MM.1S (cell line): ENCODE measurements around the gene SLC13A5.

Experiments
- DNase-seq: peaks from one replicate; pipeline ENCODE4 v3.0.0-alpha.2; 2015
- H2AFZ ChIP-seq: fragments of 300-600 bp; sonication (generic); 2 replicates; pipeline ENCODE4 v1.6.0; 2016; ENCODE audit warnings: antibody characterized with exemption, low read length
- H3F3A ChIP-seq: fragments of 300-600 bp; sonication (generic); 2 replicates; pipeline ENCODE4 v1.6.1; 2016; ENCODE audit warnings: mild to moderate bottlenecking, antibody characterized with exemption, low read length, moderate library complexity, mixed read lengths; ENCODE audit not compliant: insufficient read depth
- H3K27ac ChIP-seq: fragments of 300-600 bp; sonication (generic); 2 replicates; pipeline ENCODE4 v1.5.1; 2016; ENCODE audit warnings: mild to moderate bottlenecking, low read length
- H3K27me3 ChIP-seq: fragments of 300-600 bp; sonication (generic); replicated peaks from 2 replicates; pipeline ENCODE4 v1.6.0; 2016; ENCODE audit warnings: low read length; ENCODE audit not compliant: insufficient read depth
- H3K36me3 ChIP-seq: fragments of 300-600 bp; sonication (generic); replicated peaks from 2 replicates; pipeline ENCODE4 v1.6.1; 2016; ENCODE audit warnings: mild to moderate bottlenecking, low read length, mixed read lengths; ENCODE audit not compliant: insufficient read depth
- H3K4me1 ChIP-seq: fragments of 300-600 bp; sonication (generic); 2 replicates; pipeline ENCODE4 v1.6.1; 2016; ENCODE audit warnings: low read length, mixed read lengths
- H3K4me2 ChIP-seq: fragments of 300-600 bp; sonication (generic); 2 replicates; pipeline ENCODE4 v1.6.0; 2016; ENCODE audit warnings: low read depth, low read length
- H3K4me3 ChIP-seq: fragments of 300-600 bp; sonication (generic); 2 replicates; pipeline ENCODE4 v1.5.1; 2016; ENCODE audit warnings: low read length, mixed read lengths
- H3K79me2 ChIP-seq: fragments of 300-600 bp; sonication (generic); 2 replicates; pipeline ENCODE4 v1.6.1; 2016; ENCODE audit warnings: mixed run types, low read length, mixed read lengths
- H3K9ac ChIP-seq: fragments of 300-600 bp; sonication (generic); 2 replicates; pipeline ENCODE4 v1.6.1; 2016; ENCODE audit warnings: low read length, mixed read lengths
- H3K9me2 ChIP-seq: fragments of 300-600 bp; sonication (generic); replicated peaks from 2 replicates; pipeline ENCODE4 v1.6.1; 2016; ENCODE audit warnings: mild to moderate bottlenecking, low read length, mixed read lengths; ENCODE audit not compliant: insufficient read depth
- H3K9me3 ChIP-seq: fragments of 300-600 bp; sonication (generic); replicated peaks from 2 replicates; pipeline ENCODE4 v1.6.1; 2016; ENCODE audit warnings: mild to moderate bottlenecking, low read length, mixed read lengths; ENCODE audit not compliant: insufficient read depth
- H4K20me1 ChIP-seq: fragments of 300-600 bp; sonication (generic); 2 replicates; pipeline ENCODE4 v1.6.1; 2016; ENCODE audit warnings: mild to moderate bottlenecking, low read length, moderate library complexity, mixed read lengths; ENCODE audit not compliant: insufficient read depth
- EZH2 ChIP-seq: fragments of 300-600 bp; sonication (generic); optimal IDR thresholded peaks from 2 replicates; pipeline ENCODE3; 2017; ENCODE audit warnings: low read depth, mild to moderate bottlenecking, antibody characterized with exemption, low read length, mixed read lengths
- EZH2phosphoT487 ChIP-seq: fragments of 300-600 bp; sonication (generic); IDR thresholded peaks from 2 replicates; pipeline ENCODE4 v1.6.1; 2018; ENCODE audit warnings: antibody characterized with exemption, low read length
- TF ChIP-seq, protein P1 (sequence below): fragments of 300-600 bp; sonication (generic); IDR thresholded peaks from 2 replicates; pipeline ENCODE4 v1.5.1; 2016; ENCODE audit warnings: antibody characterized with exemption, low read length, mixed read lengths

SLC13A5 gene

DNA sequence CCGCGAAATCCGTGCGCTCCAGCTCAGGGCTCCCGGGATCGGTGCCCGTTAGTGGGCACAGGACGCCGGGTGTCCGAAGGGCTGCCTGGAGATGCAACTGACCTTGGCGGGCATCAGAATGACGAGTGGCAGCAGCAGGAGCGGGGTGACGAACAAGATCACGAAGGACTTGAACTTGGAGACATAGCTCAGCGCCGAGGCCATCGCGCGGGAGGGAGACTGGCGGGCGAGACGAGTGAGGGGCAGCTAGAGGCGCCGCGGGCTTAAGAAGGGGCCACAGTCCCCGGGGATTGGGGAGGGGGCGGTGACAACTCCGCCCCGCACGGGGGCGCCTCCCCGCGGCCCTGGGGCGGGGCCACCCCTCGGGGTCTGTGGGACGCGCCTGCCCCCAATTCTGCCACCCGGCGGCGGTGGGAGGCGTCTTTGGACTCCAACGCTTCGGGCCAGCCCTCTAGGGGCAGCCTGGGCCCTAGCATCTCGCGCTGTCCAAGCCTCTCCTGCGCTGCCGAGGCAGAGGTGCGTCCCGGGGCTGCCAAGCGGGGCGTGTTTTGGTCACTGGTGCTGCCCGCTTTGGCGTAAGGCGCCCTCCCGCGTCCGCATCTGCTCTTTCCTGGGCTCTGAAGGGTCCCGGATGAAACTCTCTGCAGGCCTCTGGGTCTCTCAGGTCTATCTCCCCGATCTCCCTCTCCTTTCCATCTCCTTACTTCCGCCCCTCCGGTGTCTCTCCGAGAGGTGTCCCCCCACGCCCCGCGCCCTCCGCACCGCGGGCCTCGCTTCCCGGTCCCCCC lies at the start of gene SLC13A5:
Gene SLC13A5 (minus strand): TSS at position 240 of the 788 bp plus-strand sequence. CDS start 36 bp downstream, at position 204.
- Histone ChIP-seq H3K9ac (no peak within 1 kb of the TSS), H3K9me2 (no peaks in the 10 kb centered on the region), H4K20me1 (no peaks in the 10 kb centered on the region), H3K27me3 (peaks cover 57% of the 10 kb centered on the region), H3K27ac (no peak within 1 kb of the TSS), H2AFZ (no peak within 1 kb of the TSS), H3K79me2 (no peaks in the 10 kb centered on the region), H3K4me1 (no peaks in the 10 kb centered on the region), H3F3A (no peaks in the 10 kb centered on the region), H3K36me3 (no peaks in the 10 kb centered on the region), H3K4me2 (no peak within 1 kb of the TSS), H3K9me3 (no peaks in the 10 kb centered on the region), H3K4me3 (no peak within 1 kb of the TSS)
- DNase-seq, result no peak
- no peak for TF ChIP-seq EZH2
- no peak for TF ChIP-seq EZH2phosphoT487

GRCh38 chr17:6761779-6762178 lies 48.6 kb upstream of the SLC13A5 start:
- Histone ChIP-seq H3K27me3 (no peaks in the 10 kb centered on the region), H4K20me1 (no peaks in the 10 kb centered on the region), H3K36me3 (no peaks in the 10 kb centered on the region), H3K9me2 (no peaks in the 10 kb centered on the region), H3K4me2 (no peak overlapping the region), H3F3A (no peaks in the 10 kb centered on the region), H3K79me2 (no peaks in the 10 kb centered on the region), H3K27ac (no peak overlapping the region), H2AFZ (no peak overlapping the region), H3K9ac (no peak overlapping the region), H3K4me1 (no peaks in the 10 kb centered on the region), H3K4me3 (no peak overlapping the region), H3K9me3 (no peaks in the 10 kb centered on the region)
- TF ChIP-seq, protein P1, sequence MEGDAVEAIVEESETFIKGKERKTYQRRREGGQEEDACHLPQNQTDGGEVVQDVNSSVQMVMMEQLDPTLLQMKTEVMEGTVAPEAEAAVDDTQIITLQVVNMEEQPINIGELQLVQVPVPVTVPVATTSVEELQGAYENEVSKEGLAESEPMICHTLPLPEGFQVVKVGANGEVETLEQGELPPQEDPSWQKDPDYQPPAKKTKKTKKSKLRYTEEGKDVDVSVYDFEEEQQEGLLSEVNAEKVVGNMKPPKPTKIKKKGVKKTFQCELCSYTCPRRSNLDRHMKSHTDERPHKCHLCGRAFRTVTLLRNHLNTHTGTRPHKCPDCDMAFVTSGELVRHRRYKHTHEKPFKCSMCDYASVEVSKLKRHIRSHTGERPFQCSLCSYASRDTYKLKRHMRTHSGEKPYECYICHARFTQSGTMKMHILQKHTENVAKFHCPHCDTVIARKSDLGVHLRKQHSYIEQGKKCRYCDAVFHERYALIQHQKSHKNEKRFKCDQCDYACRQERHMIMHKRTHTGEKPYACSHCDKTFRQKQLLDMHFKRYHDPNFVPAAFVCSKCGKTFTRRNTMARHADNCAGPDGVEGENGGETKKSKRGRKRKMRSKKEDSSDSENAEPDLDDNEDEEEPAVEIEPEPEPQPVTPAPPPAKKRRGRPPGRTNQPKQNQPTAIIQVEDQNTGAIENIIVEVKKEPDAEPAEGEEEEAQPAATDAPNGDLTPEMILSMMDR, result no peak
- TF ChIP-seq EZH2phosphoT487, result no peak
- no peak for TF ChIP-seq EZH2
- no peak for DNase-seq

- no peaks in the 10 kb centered on the region for H3F3A ChIP-seq
- H3K9ac ChIP-seq, result no peak overlapping the region
- H2AFZ ChIP-seq, result no peak overlapping the region
- no peaks in the 10 kb centered on the region for H3K9me3 ChIP-seq
- no peaks in the 10 kb centered on the region for H3K36me3 ChIP-seq
- DNase-seq, result no peak
- no peaks in the 10 kb centered on the region for H3K79me2 ChIP-seq
- no peaks in the 10 kb centered on the region for H3K9me2 ChIP-seq
- H3K4me1 ChIP-seq, result peaks cover 3% of the 10 kb centered on the region; the same call in 1 of the 2 replicates
- no peaks in the 10 kb centered on the region for H3K27me3 ChIP-seq
- TF ChIP-seq, protein P1, result no peak
- no peaks in the 10 kb centered on the region for H4K20me1 ChIP-seq
- H3K4me3 ChIP-seq, result no peak overlapping the region
- H3K4me2 ChIP-seq, result no peak overlapping the region
- no peak overlapping the region for H3K27ac ChIP-seq
Measured at GRCh38 chr17:6757747-6758146, 44.6 kb upstream of the SLC13A5 start.
